Fibroblast of lung (primary cell): ENCODE measurements around the gene GNS.

Source experiments
- EZH2 ChIP-seq: IDR thresholded peaks from 2 replicates; pipeline ENCODE4 v1.5.1; 2012; ENCODE audit warnings: low read length, control low read depth, mild to moderate bottlenecking; ENCODE audit errors: missing control alignments
- TF ChIP-seq, protein P1 (sequence below), 2 donors: IDR thresholded peaks in 1 of 2; conservative IDR thresholded peaks in 1 of 2; 1 replicate in 1 of 2; 2 replicates in 1 of 2; pipeline ENCODE4 v1.5.1; 2011 to 2012; ENCODE audit warnings: low read length in 2 of 2, control low read depth in 1 of 2, inconsistent platforms in 1 of 2, low read depth in 1 of 2, mild to moderate bottlenecking in 1 of 2

DNA sequence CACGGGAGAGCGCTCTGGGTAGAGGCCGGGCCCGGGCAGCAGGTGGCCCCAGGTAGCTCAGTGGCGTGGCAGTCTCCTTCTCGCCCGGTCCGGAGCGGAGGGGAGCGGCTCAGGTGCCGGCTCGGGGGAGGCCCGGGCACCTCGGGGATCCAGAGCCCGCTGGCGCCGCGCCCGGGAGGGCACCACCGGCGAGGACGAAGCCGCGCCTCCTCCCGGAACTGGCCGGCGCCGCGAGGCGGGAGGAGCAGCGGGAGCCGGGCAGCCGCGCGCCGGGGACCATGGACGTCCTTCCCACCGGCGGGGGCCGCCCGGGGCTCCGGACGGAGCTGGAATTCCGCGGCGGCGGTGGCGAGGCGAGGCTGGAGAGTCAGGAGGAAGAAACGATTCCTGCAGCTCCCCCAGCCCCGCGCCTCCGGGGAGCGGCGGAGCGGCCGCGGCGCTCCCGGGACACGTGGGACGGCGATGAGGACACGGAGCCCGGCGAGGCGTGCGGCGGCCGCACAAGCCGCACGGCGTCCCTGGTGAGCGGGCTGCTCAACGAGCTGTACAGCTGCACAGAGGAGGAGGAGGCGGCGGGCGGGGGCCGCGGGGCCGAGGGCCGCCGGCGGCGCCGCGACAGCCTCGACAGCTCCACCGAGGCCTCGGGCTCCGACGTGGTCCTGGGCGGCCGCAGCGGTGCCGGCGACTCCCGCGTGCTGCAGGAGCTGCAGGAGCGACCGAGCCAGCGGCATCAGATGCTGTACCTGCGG lies 21.5 kb upstream of the GNS start:
- TF ChIP-seq, protein P1, sequence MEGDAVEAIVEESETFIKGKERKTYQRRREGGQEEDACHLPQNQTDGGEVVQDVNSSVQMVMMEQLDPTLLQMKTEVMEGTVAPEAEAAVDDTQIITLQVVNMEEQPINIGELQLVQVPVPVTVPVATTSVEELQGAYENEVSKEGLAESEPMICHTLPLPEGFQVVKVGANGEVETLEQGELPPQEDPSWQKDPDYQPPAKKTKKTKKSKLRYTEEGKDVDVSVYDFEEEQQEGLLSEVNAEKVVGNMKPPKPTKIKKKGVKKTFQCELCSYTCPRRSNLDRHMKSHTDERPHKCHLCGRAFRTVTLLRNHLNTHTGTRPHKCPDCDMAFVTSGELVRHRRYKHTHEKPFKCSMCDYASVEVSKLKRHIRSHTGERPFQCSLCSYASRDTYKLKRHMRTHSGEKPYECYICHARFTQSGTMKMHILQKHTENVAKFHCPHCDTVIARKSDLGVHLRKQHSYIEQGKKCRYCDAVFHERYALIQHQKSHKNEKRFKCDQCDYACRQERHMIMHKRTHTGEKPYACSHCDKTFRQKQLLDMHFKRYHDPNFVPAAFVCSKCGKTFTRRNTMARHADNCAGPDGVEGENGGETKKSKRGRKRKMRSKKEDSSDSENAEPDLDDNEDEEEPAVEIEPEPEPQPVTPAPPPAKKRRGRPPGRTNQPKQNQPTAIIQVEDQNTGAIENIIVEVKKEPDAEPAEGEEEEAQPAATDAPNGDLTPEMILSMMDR (conservative IDR thresholded peaks at IDR 0.05 in 1 of 2, IDR thresholded peaks at IDR 0.05 in 1 of 2; ENCODE audit: low read depth in 1 of 2, low read length in 2 of 2): no peak
- TF ChIP-seq EZH2: peak; percentile 99
